Loucy (cell line): ENCODE results near the gene GUCA1C.

ENCODE experiments used
- H2AFZ ChIP-seq: fragments of 200-600 bp; sonication (generic); 2 replicates; pipeline ENCODE4 v1.6.0; 2016; ENCODE audit warnings: antibody characterized with exemption, mild to moderate bottlenecking, low read length, moderate library complexity
- H3F3A ChIP-seq: fragments of 200-600 bp; 2 replicates; pipeline ENCODE4 v1.6.0; 2016; ENCODE audit warnings: antibody characterized with exemption, low read depth, mild to moderate bottlenecking
- H3K27me3 ChIP-seq: fragments of 200-600 bp; sonication (generic); 2 replicates; pipeline ENCODE4 v1.6.1; 2014; ENCODE audit warnings: low read length, mild to moderate bottlenecking; ENCODE audit not compliant: insufficient read depth, poor library complexity, severe bottlenecking
- H3K36me3 ChIP-seq: fragments of 200-600 bp; sonication (generic); 2 replicates; pipeline ENCODE4 v1.6.1; 2016; ENCODE audit warnings: low read length; ENCODE audit not compliant: insufficient read depth
- H3K4me1 ChIP-seq: fragments of 200-600 bp; sonication (generic); 2 replicates; pipeline ENCODE4 v1.5.1; 2014; ENCODE audit warnings: low read length, mild to moderate bottlenecking; ENCODE audit not compliant: insufficient read depth, poor library complexity, severe bottlenecking
- H3K4me2 ChIP-seq: fragments of 200-600 bp; sonication (generic); 2 replicates; pipeline ENCODE4 v1.6.0; 2014; ENCODE audit warnings: antibody characterized with exemption, low read length, low read depth, mild to moderate bottlenecking; ENCODE audit not compliant: poor library complexity, severe bottlenecking
- H3K4me3 ChIP-seq: fragments of 200-600 bp; sonication (generic); 2 replicates; pipeline ENCODE4 v1.5.1; 2014; ENCODE audit warnings: low read length, mild to moderate bottlenecking, mixed read lengths; ENCODE audit not compliant: poor library complexity, severe bottlenecking
- H3K79me2 ChIP-seq: fragments of 200-600 bp; sonication (generic); 2 replicates; pipeline ENCODE4 v1.6.1; 2014; ENCODE audit warnings: low read length; ENCODE audit not compliant: insufficient read depth
- H3K9ac ChIP-seq: fragments of 200-600 bp; sonication (generic); 2 replicates; pipeline ENCODE4 v1.6.0; 2014; ENCODE audit warnings: mild to moderate bottlenecking, low read depth, low read length, moderate library complexity; ENCODE audit not compliant: poor library complexity, severe bottlenecking
- H3K9me2 ChIP-seq: fragments of 200-600 bp; sonication (generic); replicated peaks from 2 replicates; pipeline ENCODE4 v1.6.1; 2016; ENCODE audit warnings: low read depth, low read length, mixed read lengths
- H3K9me3 ChIP-seq: fragments of 200-600 bp; sonication (generic); 2 replicates; pipeline ENCODE4 v1.6.1; 2014; ENCODE audit warnings: mild to moderate bottlenecking, antibody characterized with exemption, low read length, low read depth; ENCODE audit not compliant: insufficient read depth
- H4K20me1 ChIP-seq: fragments of 200-600 bp; sonication (generic); 2 replicates; pipeline ENCODE4 v1.6.0; 2014; ENCODE audit warnings: antibody characterized with exemption, low read length, mild to moderate bottlenecking; ENCODE audit not compliant: insufficient read depth, poor library complexity, severe bottlenecking
- EZH2phosphoT487 ChIP-seq: fragments of 200-600 bp; IDR thresholded peaks from 2 replicates; pipeline ENCODE4 v1.6.1; 2018; ENCODE audit warnings: antibody characterized with exemption, mild to moderate bottlenecking, moderate library complexity, borderline replicate concordance
- TF ChIP-seq, protein P1 (sequence below): fragments of 200-600 bp; sonication (generic); conservative IDR thresholded peaks from 2 replicates; pipeline ENCODE4 v1.5.1; 2014; ENCODE audit warnings: mild to moderate bottlenecking, antibody characterized with exemption, low read length

Gene GUCA1C

DNA sequence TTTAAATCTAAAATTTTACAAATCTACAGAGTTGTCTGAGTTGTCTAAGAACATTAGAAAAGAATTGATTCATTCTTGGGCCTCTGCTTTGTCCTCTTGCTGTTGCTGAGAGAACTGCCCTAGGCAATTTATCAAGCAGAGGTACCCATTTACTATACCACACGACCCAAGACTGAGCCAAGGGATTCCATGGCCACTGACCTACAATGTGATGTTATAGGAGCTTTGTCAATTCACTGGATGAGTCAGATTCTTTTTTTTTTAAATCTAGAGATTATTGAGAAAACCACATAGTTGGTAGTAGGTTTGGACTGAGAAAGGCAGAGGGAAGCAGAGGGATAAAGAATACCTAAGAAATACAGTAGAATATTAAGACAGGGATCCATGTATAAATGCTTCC lies 75.8 kb downstream of the GUCA1C start:
- no peaks in the 10 kb centered on the region for H3K9me3 ChIP-seq
- no peaks in the 10 kb centered on the region for H3K4me1 ChIP-seq
- no peak overlapping the region for H3K4me3 ChIP-seq
- H4K20me1 ChIP-seq = no peaks in the 10 kb centered on the region
- no peaks in the 10 kb centered on the region for H3K79me2 ChIP-seq
- no peak overlapping the region for H3K4me2 ChIP-seq
- H3K36me3 ChIP-seq = no peaks in the 10 kb centered on the region
- TF ChIP-seq EZH2phosphoT487 = no peak
- TF ChIP-seq, protein P1, sequence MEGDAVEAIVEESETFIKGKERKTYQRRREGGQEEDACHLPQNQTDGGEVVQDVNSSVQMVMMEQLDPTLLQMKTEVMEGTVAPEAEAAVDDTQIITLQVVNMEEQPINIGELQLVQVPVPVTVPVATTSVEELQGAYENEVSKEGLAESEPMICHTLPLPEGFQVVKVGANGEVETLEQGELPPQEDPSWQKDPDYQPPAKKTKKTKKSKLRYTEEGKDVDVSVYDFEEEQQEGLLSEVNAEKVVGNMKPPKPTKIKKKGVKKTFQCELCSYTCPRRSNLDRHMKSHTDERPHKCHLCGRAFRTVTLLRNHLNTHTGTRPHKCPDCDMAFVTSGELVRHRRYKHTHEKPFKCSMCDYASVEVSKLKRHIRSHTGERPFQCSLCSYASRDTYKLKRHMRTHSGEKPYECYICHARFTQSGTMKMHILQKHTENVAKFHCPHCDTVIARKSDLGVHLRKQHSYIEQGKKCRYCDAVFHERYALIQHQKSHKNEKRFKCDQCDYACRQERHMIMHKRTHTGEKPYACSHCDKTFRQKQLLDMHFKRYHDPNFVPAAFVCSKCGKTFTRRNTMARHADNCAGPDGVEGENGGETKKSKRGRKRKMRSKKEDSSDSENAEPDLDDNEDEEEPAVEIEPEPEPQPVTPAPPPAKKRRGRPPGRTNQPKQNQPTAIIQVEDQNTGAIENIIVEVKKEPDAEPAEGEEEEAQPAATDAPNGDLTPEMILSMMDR = no peak
- H3K9me2 ChIP-seq = no peaks in the 10 kb centered on the region
- no peak overlapping the region for H2AFZ ChIP-seq
- no peaks in the 10 kb centered on the region for H3F3A ChIP-seq
- H3K9ac ChIP-seq = no peak overlapping the region
- no peaks in the 10 kb centered on the region for H3K27me3 ChIP-seq

DNA sequence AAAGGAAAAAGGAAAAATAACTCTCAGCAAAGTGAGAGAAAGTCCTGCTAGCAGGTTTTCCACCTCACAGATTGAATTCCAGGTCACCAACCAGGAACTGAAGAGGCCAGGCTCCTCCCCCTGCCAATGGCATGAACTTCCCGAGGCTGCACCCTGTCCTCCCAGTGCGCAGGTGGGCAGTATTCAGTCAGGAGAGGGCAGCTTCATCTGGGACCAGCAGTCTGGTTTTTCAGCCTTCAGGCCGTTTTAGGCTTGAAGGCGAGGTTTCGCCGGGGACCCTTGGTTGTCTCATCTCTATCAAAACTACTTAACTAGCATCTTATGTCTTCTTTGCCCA lies 89.9 kb downstream of the GUCA1C start:
- no peaks in the 10 kb centered on the region for H4K20me1 ChIP-seq
- H3K79me2 ChIP-seq = no peaks in the 10 kb centered on the region
- H3K9me3 ChIP-seq = no peaks in the 10 kb centered on the region
- H3K4me1 ChIP-seq = no peaks in the 10 kb centered on the region
- H2AFZ ChIP-seq = no peak overlapping the region
- H3K27me3 ChIP-seq = no peaks in the 10 kb centered on the region
- no peak overlapping the region for H3K9ac ChIP-seq
- no peaks in the 10 kb centered on the region for H3K9me2 ChIP-seq
- H3K36me3 ChIP-seq = peaks cover 3% of the 10 kb centered on the region; the same call in 1 of the 2 replicates
- no peak overlapping the region for H3K4me2 ChIP-seq
- no peak for TF ChIP-seq EZH2phosphoT487
- TF ChIP-seq, protein P1 = no peak
- no peaks in the 10 kb centered on the region for H3F3A ChIP-seq
- H3K4me3 ChIP-seq = no peak overlapping the region

DNA sequence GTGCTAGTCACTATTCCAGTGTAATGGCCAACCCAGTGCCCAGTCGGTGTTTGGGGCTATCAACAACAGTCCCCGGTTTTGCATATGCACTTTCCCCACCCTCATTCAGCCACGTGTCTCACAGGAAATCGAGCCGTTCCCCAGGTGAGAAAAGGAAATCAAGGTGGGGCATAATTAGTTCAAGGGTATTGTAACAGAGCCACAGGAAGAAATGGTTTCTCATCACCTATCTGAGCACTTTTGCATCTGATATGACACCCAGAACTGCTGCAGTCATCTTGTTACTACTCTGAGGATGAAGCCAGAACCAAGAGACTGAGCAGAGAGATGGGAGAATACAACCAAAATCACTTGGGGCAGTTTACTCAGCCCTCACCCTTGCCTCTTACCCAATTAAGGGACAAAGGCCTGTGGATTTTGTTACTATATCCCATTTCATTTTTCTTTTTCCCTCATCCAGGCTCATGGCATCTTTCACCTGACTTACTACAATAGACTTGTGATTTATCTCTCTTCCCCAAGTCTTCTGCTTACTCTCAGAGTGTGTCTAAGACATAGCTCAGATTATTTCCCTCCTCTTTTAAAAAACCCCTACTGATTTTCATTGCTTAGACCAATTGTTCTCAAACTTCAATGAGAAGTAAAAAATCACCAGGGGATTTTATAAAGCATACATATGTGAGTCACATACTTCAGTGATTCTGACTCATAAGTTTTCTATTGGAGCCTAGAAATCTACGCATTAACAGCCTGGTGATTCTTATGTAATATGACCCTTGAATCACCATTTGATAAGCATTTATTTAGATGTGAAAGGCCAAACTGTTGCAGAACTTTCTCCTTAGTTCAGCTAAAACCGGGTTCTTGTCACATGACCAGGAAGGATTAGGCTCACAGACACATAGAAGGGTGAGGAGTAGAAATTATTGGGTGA lies 90.5 kb downstream of the GUCA1C start:
- H2AFZ ChIP-seq = no peak overlapping the region
- no peaks in the 10 kb centered on the region for H3K9me3 ChIP-seq
- no peaks in the 10 kb centered on the region for H3K27me3 ChIP-seq
- H3K4me3 ChIP-seq = no peak overlapping the region
- no peaks in the 10 kb centered on the region for H3K4me1 ChIP-seq
- no peak overlapping the region for H3K4me2 ChIP-seq
- no peak for TF ChIP-seq EZH2phosphoT487
- TF ChIP-seq, protein P1 = no peak
- no peaks in the 10 kb centered on the region for H4K20me1 ChIP-seq
- H3F3A ChIP-seq = no peaks in the 10 kb centered on the region
- no peak overlapping the region for H3K9ac ChIP-seq
- H3K9me2 ChIP-seq = no peaks in the 10 kb centered on the region
- no peaks in the 10 kb centered on the region for H3K79me2 ChIP-seq
- H3K36me3 ChIP-seq = peaks cover 3% of the 10 kb centered on the region; the same call in 1 of the 2 replicates
